Lower leg skin (tissue), 4 donors: Measurements from ENCODE around the gene PDE6A. TPM values are rescaled to one million over a fixed set of nuclear protein-coding genes. Genes with fewer than 3 reads are reported as not detected.
"Not testable (repeated sequence)": the region's sequence is repeated elsewhere in the genome, so short reads cannot be mapped to it uniquely, and the experiment has no call there.

Experiments used
- DNase-seq, 2 donors: peaks; one replicate each; pipeline ENCODE4 v3.0.0-alpha.2; 2019; ENCODE audit warnings: low spot score in 2 of 2
- H3K4me3 ChIP-seq: fragments of 200-600 bp; sonication (generic); 2 replicates; pipeline ENCODE4 v1.5.1; 2017; ENCODE audit warnings: mild to moderate bottlenecking, low read depth; ENCODE audit not compliant: poor library complexity, severe bottlenecking
- CTCF ChIP-seq, 3 donors: fragments of 450-650 bp; IDR thresholded peaks; one replicate each; pipeline ENCODE4 v1.5.1; 2016; ENCODE audit warnings: antibody characterized with exemption in 3 of 3, mild to moderate bottlenecking in 3 of 3, moderate library complexity in 2 of 3
- POLR2A ChIP-seq, 2 donors: fragments of 450-650 bp; IDR thresholded peaks; one replicate each; pipeline ENCODE4 v1.6.1; 2016 to 2017; ENCODE audit warnings: antibody characterized with exemption in 2 of 2, mild to moderate bottlenecking in 1 of 2, moderate library complexity in 1 of 2
- WGBS, 2 donors: methylation state at CpG; one replicate each; pipeline ENCODE4 v1.1.5; 2018; 5-methylcytosine and 5-hydroxymethylcytosine counted together
- intact Hi-C: fragments of 100-400 bp; cut with DNase I; formaldehyde crosslinking; loops from one replicate; pipeline ENCODE4 v1.15.0; 2023; ENCODE audit warnings: low total_unique reads
- total RNA-seq, 4 donors: library from RNA; depleted of rRNA; stranded (reverse); fragments of >200 nt; gene quantifications; one replicate each; pipeline ENCODE4 v1.1.0, GENCODE V29; 2016

The PDE6A gene
- total RNA-seq, 4 donors from 2014 or later, result 0.04 to 1.0 (median 0.49) TPM; not detected in 1

GRCh38 chr5:149886060-149886459, 58.5 kb downstream of the PDE6A start:
- intact Hi-C loops, result no loop called here
- no peak for DNase-seq
- 90% methylated on average over 7 of the region's 7 CpGs for WGBS, 2 donors
- TF ChIP-seq POLR2A (IDR thresholded peaks at IDR 0.05) (no peak), CTCF (IDR thresholded peaks at IDR 0.05) (no peak)
- H3K4me3 ChIP-seq, result no peak overlapping the region

GRCh38 chr5:149885513-149885912, 59.1 kb downstream of the PDE6A start:
- H3K4me3 ChIP-seq, result no peak overlapping the region
- intact Hi-C loops, result no loop called here
- DNase-seq, result no peak
- TF ChIP-seq POLR2A (IDR thresholded peaks at IDR 0.05) (no peak), CTCF (IDR thresholded peaks at IDR 0.05) (no peak)
- 70 to 77% methylated on average over 2 of the region's 2 CpGs for WGBS, 2 donors

- WGBS, 2 donors, result 90 to 91% methylated on average over 2 of the region's 2 CpGs
- no peak overlapping the region for H3K4me3 ChIP-seq
- TF ChIP-seq POLR2A (IDR thresholded peaks at IDR 0.05), result no peak
- no peak for TF ChIP-seq CTCF (IDR thresholded peaks at IDR 0.05)
- intact Hi-C loops, result no loop called here
- DNase-seq, result no peak
These were observed 61.0 kb downstream of the PDE6A start for GRCh38 chr5:149883550-149883949.

- WGBS, 2 donors, result 52 to 60% methylated on average over 10 of the region's 10 CpGs
- intact Hi-C loops, H3K4me3 ChIP-seq, DNase-seq: not testable (repeated sequence)
These were observed 62.0 kb downstream of the PDE6A start for GRCh38 chr5:149882633-149883032.

- intact Hi-C loops, result no loop called here
- H3K4me3 ChIP-seq, result no peak overlapping the region
- no peak for DNase-seq
- 80 to 93% methylated on average over 4 of the region's 4 CpGs for WGBS, 2 donors
- no peak for TF ChIP-seq POLR2A (IDR thresholded peaks at IDR 0.05)
- TF ChIP-seq CTCF (IDR thresholded peaks at IDR 0.05), result no peak
These were observed 62.7 kb downstream of the PDE6A start for GRCh38 chr5:149881874-149882273.

- TF ChIP-seq CTCF (IDR thresholded peaks at IDR 0.05) (no peak), POLR2A (IDR thresholded peaks at IDR 0.05) (no peak)
These were observed 63.4 kb downstream of the PDE6A start for GRCh38 chr5:149881069-149881622.

GRCh38 chr5:149879593-149879992, 65.0 kb downstream of the PDE6A start:
- intact Hi-C loops, DNase-seq, H3K4me3 ChIP-seq: not testable (repeated sequence)
- 84 to 89% methylated on average over 2 of the region's 2 CpGs for WGBS, 2 donors

More at GRCh38 chr5:149881069-149881622, 63.4 kb downstream of the PDE6A start:
- WGBS, 2 donors, result 58 to 71% methylated on average over 4 of the region's 4 CpGs
- intact Hi-C loops, result no loop called here
- no peak overlapping the region for H3K4me3 ChIP-seq
- DNase-seq, result no peak
